Gastroesophageal sphincter (tissue), 4 donors: ENCODE data around the gene CD274. TPM values are rescaled to one million over a fixed set of nuclear protein-coding genes. Genes with fewer than 3 reads are reported as not detected.
"Not testable (repeated sequence)": the region's sequence is repeated elsewhere in the genome, so short reads cannot be mapped to it uniquely, and the experiment has no call there.

Source experiments
- ATAC-seq: fragments of 150-250 bp; one replicate; pipeline ENCODE4 v1.9.1; 2016; ENCODE audit warnings: mild to moderate bottlenecking, moderate library complexity
- H3K27ac ChIP-seq, 4 donors: fragments of 200-600 bp; sonication (generic) in 3 of 4; 1 replicate in 3 of 4; 2 replicates in 1 of 4; pipeline ENCODE4 v1.5.1; 2016 to 2019
- H3K27me3 ChIP-seq: fragments of 200-600 bp; sonication (generic); one replicate; pipeline ENCODE4 v1.5.1; 2019
- H3K36me3 ChIP-seq, 2 donors: fragments of 200-600 bp; sonication (generic); one replicate each; pipeline ENCODE4 v1.5.1; 2019; ENCODE audit warnings: control low read depth in 1 of 2
- H3K4me1 ChIP-seq, 3 donors: fragments of 200-600 bp; sonication (generic); 1 replicate in 2 of 3; 2 replicates in 1 of 3; pipeline ENCODE4 v1.5.1; 2016 to 2019; ENCODE audit warnings: control low read depth in 2 of 3
- H3K4me3 ChIP-seq, 2 donors: fragments of 200-600 bp; sonication (generic); one replicate each; pipeline ENCODE4 v1.5.1; 2019; ENCODE audit warnings: mild to moderate bottlenecking in 1 of 2, moderate library complexity in 1 of 2
- H3K9me3 ChIP-seq, 3 donors: fragments of 200-600 bp; sonication (generic); one replicate each; pipeline ENCODE4 v1.5.1; 2017 to 2019; ENCODE audit warnings: control low read depth in 2 of 3
- EP300 ChIP-seq: sonication (generic); formaldehyde crosslinking; IDR thresholded peaks from one replicate; pipeline ENCODE4 v1.6.1; 2017; ENCODE audit warnings: antibody characterized with exemption, mild to moderate bottlenecking
- POLR2A ChIP-seq, 2 donors: fragments of 450-650 bp; IDR thresholded peaks; one replicate each; pipeline ENCODE4 v1.6.1; 2017; ENCODE audit warnings: antibody characterized with exemption in 2 of 2, mild to moderate bottlenecking in 2 of 2, moderate library complexity in 1 of 2
- POLR2AphosphoS5 ChIP-seq: sonication (generic); formaldehyde crosslinking; IDR thresholded peaks from one replicate; pipeline ENCODE4 v1.6.1; 2017; ENCODE audit warnings: antibody characterized with exemption
- WGBS, 2 donors: methylation state at CpG; one replicate each; pipeline ENCODE4 v1.1.5; 2018; ENCODE audit warnings: low coverage in 1 of 2; 5-methylcytosine and 5-hydroxymethylcytosine counted together
- total RNA-seq, 4 donors: library from RNA; depleted of rRNA; stranded (reverse); fragments of >200 nt; gene quantifications; one replicate each; pipeline ENCODE4 v1.1.0, GENCODE V29; 2016
- TF ChIP-seq, protein P1 (sequence below), 4 experiments: fragments of 200-600 bp in 2 of 4; fragments of 450-650 bp in 2 of 4; sonication (generic) in 1 of 4; IDR thresholded peaks; one replicate each; pipeline ENCODE4 v1.5.1; 2017 to 2019; ENCODE audit warnings: antibody characterized with exemption in 4 of 4, mild to moderate bottlenecking in 2 of 4, moderate library complexity in 2 of 4

CD274 gene
- total RNA-seq, 4 donors from 2014 or later, result 0.73 to 3.6 (median 2.7) TPM

DNA sequence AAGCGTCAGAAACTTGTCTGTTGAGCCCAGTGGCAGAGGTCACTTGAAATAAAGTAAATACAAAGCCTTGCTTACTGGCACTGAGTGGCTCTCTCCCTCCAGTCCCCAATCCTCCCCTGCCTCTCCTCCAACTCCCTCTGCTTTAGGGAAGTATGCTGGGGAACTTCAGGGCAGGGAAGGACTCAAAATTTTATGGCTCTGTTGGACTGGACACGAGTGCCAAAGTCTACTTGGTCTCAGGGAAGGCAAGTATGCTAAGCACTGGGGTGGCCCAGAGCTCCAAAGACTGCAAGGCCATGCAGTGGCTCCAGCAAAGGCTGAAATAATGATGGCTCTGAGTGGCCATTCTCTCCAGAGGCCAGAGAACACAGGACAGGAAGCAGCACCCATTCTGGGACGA, 22.2 kb upstream of the CD274 start:
- no peaks in the 10 kb centered on the region for H3K9me3 ChIP-seq
- ATAC-seq, result no peak
- 57 to 100% methylated on average over 1 of the region's 3 CpGs for WGBS, 2 donors

GRCh38 chr9:5428794-5429528, 21.4 kb upstream of the CD274 start:
- 87 to 88% methylated on average over 1 to 2 of the region's 2 CpGs for WGBS, 2 donors
- ATAC-seq, result no peak
- Histone ChIP-seq H3K36me3 (peaks cover 0 to 59% of the 10 kb centered on the region in 2 donors), H3K4me1 (no peaks in the 10 kb centered on the region), H3K4me3 (no peak overlapping the region), H3K9me3 (no peaks in the 10 kb centered on the region), H3K27me3 (no peaks in the 10 kb centered on the region), H3K27ac (no peak overlapping the region)
- TF ChIP-seq EP300, result no peak
- TF ChIP-seq POLR2A (IDR thresholded peaks at IDR 0.05), result no peak
- TF ChIP-seq, protein P1, sequence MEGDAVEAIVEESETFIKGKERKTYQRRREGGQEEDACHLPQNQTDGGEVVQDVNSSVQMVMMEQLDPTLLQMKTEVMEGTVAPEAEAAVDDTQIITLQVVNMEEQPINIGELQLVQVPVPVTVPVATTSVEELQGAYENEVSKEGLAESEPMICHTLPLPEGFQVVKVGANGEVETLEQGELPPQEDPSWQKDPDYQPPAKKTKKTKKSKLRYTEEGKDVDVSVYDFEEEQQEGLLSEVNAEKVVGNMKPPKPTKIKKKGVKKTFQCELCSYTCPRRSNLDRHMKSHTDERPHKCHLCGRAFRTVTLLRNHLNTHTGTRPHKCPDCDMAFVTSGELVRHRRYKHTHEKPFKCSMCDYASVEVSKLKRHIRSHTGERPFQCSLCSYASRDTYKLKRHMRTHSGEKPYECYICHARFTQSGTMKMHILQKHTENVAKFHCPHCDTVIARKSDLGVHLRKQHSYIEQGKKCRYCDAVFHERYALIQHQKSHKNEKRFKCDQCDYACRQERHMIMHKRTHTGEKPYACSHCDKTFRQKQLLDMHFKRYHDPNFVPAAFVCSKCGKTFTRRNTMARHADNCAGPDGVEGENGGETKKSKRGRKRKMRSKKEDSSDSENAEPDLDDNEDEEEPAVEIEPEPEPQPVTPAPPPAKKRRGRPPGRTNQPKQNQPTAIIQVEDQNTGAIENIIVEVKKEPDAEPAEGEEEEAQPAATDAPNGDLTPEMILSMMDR (IDR thresholded peaks at IDR 0.05), result no peak
- no peak for TF ChIP-seq POLR2AphosphoS5

More for the DNA sequence above, 22.2 kb upstream of the CD274 start:
- Histone ChIP-seq H3K27ac (no peak overlapping the region), H3K27me3 (no peaks in the 10 kb centered on the region), H3K4me3 (no peak overlapping the region), H3K36me3 (peaks cover 0 to 51% of the 10 kb centered on the region in 2 donors), H3K4me1 (no peaks in the 10 kb centered on the region)
- TF ChIP-seq POLR2AphosphoS5 (no peak), EP300 (no peak), POLR2A (IDR thresholded peaks at IDR 0.05) (no peak)
- TF ChIP-seq, protein P1 (IDR thresholded peaks at IDR 0.05), result no peak

DNA sequence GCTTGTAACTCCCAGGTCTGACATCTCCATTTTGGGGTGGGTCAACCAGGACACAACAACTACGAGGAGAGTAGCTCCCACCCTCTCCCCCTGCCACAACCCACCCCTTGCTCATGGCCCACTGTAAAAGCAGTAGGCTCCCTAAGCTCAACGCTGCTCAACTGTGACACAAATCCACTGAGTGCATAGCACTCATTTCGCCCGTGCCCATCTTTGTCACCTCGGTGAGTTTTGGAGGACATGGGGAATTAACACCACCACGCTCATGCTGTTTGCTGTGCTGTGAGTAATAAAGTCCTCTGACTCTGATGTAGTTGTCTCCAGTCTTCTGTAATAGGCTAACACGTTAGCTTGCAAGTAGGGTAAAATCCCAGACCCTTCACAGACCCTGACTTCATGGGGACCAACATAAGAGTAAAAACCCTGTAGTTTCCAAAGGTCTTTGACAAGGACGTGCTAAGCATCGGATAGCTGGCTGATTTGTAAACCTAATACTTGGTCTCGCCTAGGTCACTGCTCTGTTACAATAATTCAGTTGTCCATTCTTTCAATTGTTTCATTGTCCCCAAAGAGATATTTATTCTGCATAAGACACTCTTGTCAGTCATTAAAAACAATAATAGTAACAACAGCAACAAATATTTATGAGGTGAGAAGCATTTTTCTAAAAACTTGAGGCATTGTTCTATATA, 20.3 kb upstream of the CD274 start:
- Histone ChIP-seq H3K4me3 (no peak overlapping the region), H3K9me3 (no peaks in the 10 kb centered on the region), H3K27me3 (no peaks in the 10 kb centered on the region), H3K36me3 (peaks cover 0 to 67% of the 10 kb centered on the region in 2 donors), H3K27ac (no peak overlapping the region), H3K4me1 (no peaks in the 10 kb centered on the region)
- TF ChIP-seq POLR2A (IDR thresholded peaks at IDR 0.05) (no peak), POLR2AphosphoS5 (no peak), EP300 (no peak)
- TF ChIP-seq, protein P1 (IDR thresholded peaks at IDR 0.05), result no peak
- 95 to 96% methylated on average over 4 to 5 of the region's 10 CpGs for WGBS, 2 donors
- no peak for ATAC-seq

- Histone ChIP-seq H3K4me3 (no peak overlapping the region), H3K27ac (no peak overlapping the region), H3K36me3 (peaks cover 0 to 76% of the 10 kb centered on the region in 2 donors), H3K27me3 (no peaks in the 10 kb centered on the region), H3K4me1 (peaks cover 0 to 1% (median 0%) of the 10 kb centered on the region in 3 donors), H3K9me3 (no peaks in the 10 kb centered on the region)
- ATAC-seq, result no peak
- TF ChIP-seq POLR2A (IDR thresholded peaks at IDR 0.05) (no peak), POLR2AphosphoS5 (no peak), EP300 (no peak)
- TF ChIP-seq, protein P1 (IDR thresholded peaks at IDR 0.05), result no peak
- 63 to 69% methylated on average over 2 to 3 of the region's 3 CpGs for WGBS, 2 donors
Observed at GRCh38 chr9:5430912-5431311, 19.4 kb upstream of the CD274 start.

DNA sequence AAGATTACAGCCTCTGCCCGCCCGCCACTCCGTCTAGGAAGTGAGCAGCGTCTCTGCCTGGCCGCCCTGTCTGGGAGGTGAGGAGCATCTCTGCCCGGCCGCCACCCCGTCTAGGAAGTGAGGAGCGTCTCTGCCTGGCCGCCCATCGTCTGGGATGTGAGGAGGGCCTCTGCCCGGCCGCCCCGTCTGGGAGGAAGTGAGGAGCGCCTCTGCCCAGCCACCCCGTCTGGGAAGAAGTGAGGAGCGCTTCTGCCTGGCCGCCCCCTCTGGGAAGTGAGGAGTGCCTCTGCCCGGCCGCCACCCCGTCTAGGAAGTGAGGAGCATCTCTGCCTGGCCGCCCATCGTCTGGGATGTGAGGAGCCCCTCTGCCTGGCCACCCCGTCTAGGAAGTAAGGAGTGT, 17.5 kb upstream of the CD274 start:
- H3K4me3 ChIP-seq, H3K9me3 ChIP-seq, H3K27ac ChIP-seq, H3K27me3 ChIP-seq, ATAC-seq: not testable (repeated sequence)
- Histone ChIP-seq H3K36me3 (peaks cover 0 to 70% of the 10 kb centered on the region in 2 donors), H3K4me1 (peaks cover 0 to 14% (median 7%) of the 10 kb centered on the region in 3 donors)
- WGBS, 2 donors, result no CpG with 5 or more reads among the region's 24 CpGs

- H3K27ac ChIP-seq, H3K27me3 ChIP-seq, H3K9me3 ChIP-seq, H3K4me3 ChIP-seq, ATAC-seq: not testable (repeated sequence)
- Histone ChIP-seq H3K4me1 (peaks cover 0 to 18% (median 10%) of the 10 kb centered on the region in 3 donors), H3K36me3 (peaks cover 0 to 70% of the 10 kb centered on the region in 2 donors)
- WGBS, 2 donors, result no CpG with 5 or more reads among the region's 26 CpGs
Observed at GRCh38 chr9:5433328-5433727, 17.0 kb upstream of the CD274 start.

DNA sequence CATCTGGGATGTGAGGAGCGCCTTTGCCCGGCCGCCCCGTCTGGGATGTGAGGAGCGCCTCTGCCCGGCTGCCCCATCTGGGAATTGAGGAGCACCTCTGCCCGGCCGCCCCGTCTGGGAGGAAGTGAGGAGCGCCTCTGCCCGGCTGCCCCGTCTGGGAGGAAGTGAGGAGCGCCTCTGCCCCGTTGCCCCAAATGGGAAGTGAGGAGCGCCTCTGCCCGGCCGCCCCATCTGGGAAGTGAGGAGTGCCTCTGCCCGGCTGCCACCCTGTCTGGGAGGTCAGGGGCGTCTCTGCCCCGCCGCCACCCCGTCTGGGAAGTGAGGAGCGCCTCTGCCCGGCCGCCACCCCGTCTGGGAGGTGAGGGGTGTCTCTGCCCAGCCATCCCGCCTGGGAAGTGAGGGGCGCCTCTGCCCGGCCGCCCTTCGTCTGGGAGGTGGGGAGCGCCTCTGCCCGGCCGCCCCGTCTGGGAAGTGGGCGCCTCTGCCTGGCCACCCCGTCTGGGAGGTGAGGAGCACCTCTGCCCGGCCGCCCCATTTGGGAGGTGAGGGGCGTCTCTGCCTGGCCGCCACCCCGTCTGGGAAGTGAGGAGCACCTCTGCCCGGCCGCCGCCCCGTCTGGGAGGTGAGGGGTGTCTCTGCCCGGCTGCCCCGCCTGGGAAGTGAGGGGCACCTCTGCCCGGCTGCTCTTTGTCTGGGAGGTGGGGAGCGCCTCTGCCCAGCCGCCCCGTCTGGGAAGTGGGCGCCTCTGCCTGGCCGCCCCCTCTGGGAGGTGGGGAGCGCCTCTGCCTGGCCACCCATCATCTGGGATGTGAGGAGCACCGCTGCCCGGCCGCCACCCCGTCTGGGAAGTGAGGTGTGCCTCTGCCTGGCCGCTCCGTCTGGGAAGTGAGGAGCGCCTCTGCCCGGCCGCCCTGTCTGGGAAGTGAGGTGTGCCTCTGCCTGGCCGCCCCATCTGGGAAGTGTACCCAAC, 16.2 kb upstream of the CD274 start:
- H3K4me3 ChIP-seq, H3K27ac ChIP-seq, H3K27me3 ChIP-seq, H3K9me3 ChIP-seq, ATAC-seq: not testable (repeated sequence)
- Histone ChIP-seq H3K36me3 (peaks cover 0 to 65% of the 10 kb centered on the region in 2 donors), H3K4me1 (peaks cover 0 to 24% (median 15%) of the 10 kb centered on the region in 3 donors)
- WGBS, 2 donors, result no CpG with 5 or more reads among the region's 65 CpGs
